ENCODE results near the gene TRPC5OS. TPM values are rescaled to one million over a fixed set of nuclear protein-coding genes. Genes with fewer than 3 reads are reported as not detected.

The TRPC5OS gene
- total RNA-seq, 2 donors from 2014 or later: not detected

- no peaks in the 10 kb centered on the region for H3K27me3 Mint-ChIP-seq (ENCODE audit: insufficient read depth)
- Histone ChIP-seq H3K27me3 (ENCODE audit: control insufficient read depth, insufficient read depth, low read length, poor library complexity, severe bottlenecking) (no peaks in the 10 kb centered on the region), H3K9me3 (ENCODE audit: control insufficient read depth, low read length) (no peaks in the 10 kb centered on the region), H3K27ac (ENCODE audit: low read depth, low read length) (no peak overlapping the region), H3K9ac (ENCODE audit: extremely low read depth, low read length, poor library complexity, severe bottlenecking) (no peak overlapping the region), H3K4me1 (ENCODE audit: control insufficient read depth, insufficient read depth, low read length) (no peaks in the 10 kb centered on the region), H3K36me3 (ENCODE audit: control insufficient read depth, insufficient read depth, low read length) (no peaks in the 10 kb centered on the region), H3K4me3 (ENCODE audit: low read length) (no peak overlapping the region)
- no peak overlapping the region for H3K4me3 Mint-ChIP-seq
- no peak for TF ChIP-seq CTCF (conservative IDR thresholded peaks at IDR 0.05)
- peaks cover 8% of the 10 kb centered on the region for H3K4me1 Mint-ChIP-seq
- no peaks in the 10 kb centered on the region for H3K9me3 Mint-ChIP-seq
- DNase-seq: no peak
- H3K36me3 Mint-ChIP-seq (ENCODE audit: low read depth): no peaks in the 10 kb centered on the region
- no peak overlapping the region for H3K27ac Mint-ChIP-seq
Measured at GRCh38 chrX:111917591-111917990, 41.6 kb downstream of the TRPC5OS start.

- Mint-ChIP-seq H3K4me3 (no peak overlapping the region), H3K27me3 (ENCODE audit: insufficient read depth) (no peaks in the 10 kb centered on the region), H3K36me3 (ENCODE audit: low read depth) (no peaks in the 10 kb centered on the region), H3K9me3 (no peaks in the 10 kb centered on the region), H3K27ac (no peak overlapping the region), H3K4me1 (peaks cover 11% of the 10 kb centered on the region)
- Histone ChIP-seq H3K27me3 (ENCODE audit: control insufficient read depth, insufficient read depth, low read length, poor library complexity, severe bottlenecking) (no peaks in the 10 kb centered on the region), H3K4me3 (ENCODE audit: low read length) (no peak overlapping the region), H3K36me3 (ENCODE audit: control insufficient read depth, insufficient read depth, low read length) (no peaks in the 10 kb centered on the region), H3K27ac (ENCODE audit: low read depth, low read length) (no peak overlapping the region), H3K4me1 (ENCODE audit: control insufficient read depth, insufficient read depth, low read length) (no peaks in the 10 kb centered on the region), H3K9me3 (ENCODE audit: control insufficient read depth, low read length) (no peaks in the 10 kb centered on the region), H3K9ac (ENCODE audit: extremely low read depth, low read length, poor library complexity, severe bottlenecking) (no peak overlapping the region)
- peak; percentile 50 for DNase-seq
- no peak for TF ChIP-seq CTCF (conservative IDR thresholded peaks at IDR 0.05)
- WGBS, 2 experiments (ENCODE audit: insufficient coverage in 1 of 2, insufficient read length in 1 of 2): 84% methylated on average over 4 of the region's 4 CpGs; no CpG with 5 or more reads in 1 of the 2 experiments
Measured at GRCh38 chrX:111928456-111928855, 52.5 kb downstream of the TRPC5OS start.

Other genes starting within 250 kb of the TRPC5OS start
- 10 to 100 TPM; 38.6 to 77.2 TPM for gene ALG13, start 195.0 kb upstream of the TRPC5OS start, total RNA-seq
- gene TRPC5, start 206.6 kb downstream of the TRPC5OS start, total RNA-seq: 1 to 10 TPM; 5.6 to 7.2 TPM
- gene RTL4, start 206.8 kb downstream of the TRPC5OS start, total RNA-seq: 1 to 10 TPM; 3.3 to 3.9 TPM